ENCODE measurements around the gene TMSB10. TPM values are rescaled to one million over a fixed set of nuclear protein-coding genes. Genes with fewer than 3 reads are reported as not detected.
A peak's percentile ranks its signal among the peaks of the same experiment; 100 is the strongest.
"Not testable (repeated sequence)": the region's sequence is repeated elsewhere in the genome, so short reads cannot be mapped to it uniquely, and the experiment has no call there.

The TMSB10 gene
- total RNA-seq, 2 experiments from 2014 or later = 4,217 to 4,653 TPM

DNA sequence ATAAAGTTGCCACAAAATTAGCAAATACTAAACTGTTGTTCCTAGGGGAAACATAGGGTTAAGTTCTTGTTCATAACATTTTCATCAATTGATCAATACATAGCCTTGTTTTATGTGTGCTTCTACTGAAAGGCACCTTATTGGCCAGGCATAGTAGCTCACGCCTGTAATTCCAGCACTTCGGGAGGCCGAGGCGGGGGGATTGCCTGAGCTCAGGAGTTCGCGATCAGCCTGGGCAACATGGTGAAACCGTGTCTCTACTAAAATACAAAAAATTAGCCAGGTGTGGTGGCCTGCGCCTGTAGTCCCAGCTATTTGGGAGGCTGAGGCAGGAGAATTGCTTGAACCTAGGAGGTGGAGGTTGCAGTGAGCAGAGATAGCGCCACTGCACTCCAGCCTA lies 32.8 kb upstream of the TMSB10 start:
- POLR2A ChIA-PET = not testable (repeated sequence)
- H3K4me1 Mint-ChIP-seq = peaks cover 74% of the 10 kb centered on the region

DNA sequence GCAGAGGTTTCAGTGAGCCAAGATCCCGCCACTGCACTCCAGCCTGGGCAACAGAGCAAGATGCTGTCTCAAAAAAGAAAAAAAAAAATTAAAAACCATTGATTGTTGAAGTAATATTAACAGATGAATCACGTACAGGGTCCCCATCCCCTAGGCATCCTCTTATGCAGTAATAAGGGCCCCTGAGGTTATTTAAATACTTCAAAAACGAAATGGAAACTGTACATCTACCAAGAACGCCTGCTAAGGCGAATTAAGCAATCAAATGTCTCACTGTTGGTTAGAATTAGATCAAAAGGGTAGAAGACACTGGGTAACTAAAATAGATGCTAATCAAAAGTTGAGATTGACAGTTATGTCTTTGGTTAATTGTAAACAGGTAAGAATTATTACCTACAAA lies 32.1 kb upstream of the TMSB10 start:
- Mint-ChIP-seq H3K36me3 (peaks cover 52% of the 10 kb centered on the region), H3K27me3 (no peaks in the 10 kb centered on the region), H3K4me3 (peak overlapping the region; percentile 56), H3K4me1 (peaks cover 75% of the 10 kb centered on the region), H3K9me3 (no peaks in the 10 kb centered on the region), H3K27ac (peak overlapping the region; percentile 49)
- DNase-seq = no peak
- peak; percentile 43 for ATAC-seq (ENCODE audit: low read depth)
- POLR2A ChIA-PET = no interaction called here

More for the DNA sequence above, 32.8 kb upstream of the TMSB10 start:
- not testable (repeated sequence) for H3K4me3 Mint-ChIP-seq; DNase-seq; ATAC-seq (ENCODE audit: low read depth); H3K27me3 Mint-ChIP-seq; H3K9me3 Mint-ChIP-seq; H3K27ac Mint-ChIP-seq
- H3K36me3 Mint-ChIP-seq = peaks cover 58% of the 10 kb centered on the region

DNA sequence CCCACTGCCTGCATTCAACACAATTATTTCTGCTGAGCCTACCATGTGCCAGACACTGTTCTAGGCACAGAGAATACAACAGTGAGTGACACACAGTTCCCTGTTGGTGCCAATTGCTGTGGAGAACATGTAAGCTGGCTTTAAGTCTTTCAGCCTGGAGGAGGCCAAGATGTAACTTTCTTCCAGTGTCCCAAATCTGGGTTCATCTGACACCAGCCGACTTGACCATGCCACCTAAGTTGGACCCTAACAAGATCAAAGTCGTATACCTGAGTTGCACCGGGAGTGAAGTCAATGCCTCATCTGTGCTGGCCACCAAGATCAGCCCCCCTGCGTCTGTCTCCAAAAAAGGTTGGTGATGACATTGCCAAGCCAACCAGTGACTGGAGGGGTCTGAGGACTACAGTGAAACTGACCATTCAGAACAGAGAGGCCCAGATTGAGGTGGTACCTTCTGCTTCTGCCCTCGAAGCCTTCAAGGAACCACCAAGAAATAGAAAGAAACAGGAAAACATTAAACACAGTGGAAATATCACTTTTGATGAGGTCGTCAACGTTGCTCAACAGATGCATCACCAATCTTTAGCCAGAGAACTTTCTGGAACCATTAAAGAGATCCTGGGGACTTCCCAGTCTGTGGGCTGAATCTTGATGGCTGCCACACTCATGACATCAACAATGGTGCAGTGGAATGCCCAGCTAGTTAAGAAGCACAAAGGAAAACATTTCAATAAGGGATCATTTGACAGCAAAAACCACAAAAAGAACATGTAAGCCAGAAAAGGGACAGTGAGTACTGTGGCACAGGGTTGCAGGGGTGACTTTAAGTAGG lies 30.9 kb upstream of the TMSB10 start:
- POLR2A ChIA-PET = interaction anchor here (0.6 to 3.5 kb wide), 4 partner anchors 12 to 64 kb away, joined by 3 to 15 read pairs (median 4); partner anchors contain the start of gene TMSB10
- ATAC-seq (ENCODE audit: low read depth) = peak; percentile 6
- Mint-ChIP-seq H3K4me3 (peak overlapping the region; percentile 74), H3K36me3 (peaks cover 48% of the 10 kb centered on the region), H3K27me3 (no peaks in the 10 kb centered on the region), H3K9me3 (no peaks in the 10 kb centered on the region), H3K4me1 (peaks cover 74% of the 10 kb centered on the region), H3K27ac (peak overlapping the region; percentile 95)
- DNase-seq = peak; percentile 23

DNA sequence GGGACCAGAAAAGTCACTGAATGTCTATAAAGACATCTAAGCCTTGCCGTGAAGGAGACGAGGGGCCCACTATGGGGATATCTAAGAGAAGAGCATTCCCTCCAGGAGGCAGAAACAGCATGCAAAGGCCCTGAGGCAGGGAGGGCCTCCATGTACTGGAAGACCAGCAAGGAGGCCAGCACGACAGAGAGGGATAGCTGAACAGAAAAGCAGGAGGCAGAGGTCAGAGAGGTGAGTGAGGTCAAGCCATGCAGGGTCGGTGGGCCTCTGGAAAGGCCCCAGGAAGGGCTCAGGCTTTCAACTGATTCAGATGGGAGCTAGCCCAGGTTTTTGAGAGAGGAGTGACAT lies 30.3 kb upstream of the TMSB10 start:
- POLR2A ChIA-PET = interaction anchor here (1.2 to 3.5 kb wide), 3 partner anchors 13 to 64 kb away, joined by 4 to 15 read pairs (median 5); partner anchors contain the start of gene TMSB10
- Mint-ChIP-seq H3K4me1 (peaks cover 71% of the 10 kb centered on the region), H3K36me3 (peaks cover 45% of the 10 kb centered on the region), H3K4me3 (peak overlapping the region; percentile 74), H3K9me3 (no peaks in the 10 kb centered on the region), H3K27ac (peak overlapping the region; percentile 95), H3K27me3 (no peaks in the 10 kb centered on the region)
- DNase-seq (no peak), ATAC-seq (ENCODE audit: low read depth) (no peak)

DNA sequence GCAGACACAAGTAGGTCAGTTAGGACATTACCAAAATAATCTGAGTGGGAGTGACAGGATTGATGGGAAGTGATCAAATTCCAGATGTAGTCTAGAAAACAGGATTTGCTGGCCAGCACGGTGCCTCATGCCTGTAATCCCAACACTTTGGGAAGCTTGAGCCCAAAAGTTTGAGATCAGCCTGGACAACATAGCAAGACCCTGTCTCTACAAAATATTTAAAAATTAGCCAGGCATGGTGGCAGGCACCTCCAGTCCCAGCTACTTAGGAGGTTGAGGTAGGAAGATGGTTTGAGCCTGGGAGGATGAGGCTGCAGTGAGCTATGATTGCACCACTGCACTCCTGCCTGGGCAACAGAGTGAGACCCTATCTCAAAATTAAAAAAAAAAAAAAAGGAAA lies 29.8 kb upstream of the TMSB10 start:
- Mint-ChIP-seq H3K4me3 (peak overlapping the region; percentile 95), H3K4me1 (peaks cover 67% of the 10 kb centered on the region), H3K36me3 (peaks cover 40% of the 10 kb centered on the region), H3K27ac (peak overlapping the region; percentile 95)
- not testable (repeated sequence) for H3K27me3 Mint-ChIP-seq; H3K9me3 Mint-ChIP-seq; DNase-seq; ATAC-seq (ENCODE audit: low read depth)
- POLR2A ChIA-PET = interaction anchor here (1.2 to 3.5 kb wide), 3 partner anchors 13 to 63 kb away, joined by 4 to 15 read pairs (median 5); partner anchors contain the start of gene TMSB10

DNA sequence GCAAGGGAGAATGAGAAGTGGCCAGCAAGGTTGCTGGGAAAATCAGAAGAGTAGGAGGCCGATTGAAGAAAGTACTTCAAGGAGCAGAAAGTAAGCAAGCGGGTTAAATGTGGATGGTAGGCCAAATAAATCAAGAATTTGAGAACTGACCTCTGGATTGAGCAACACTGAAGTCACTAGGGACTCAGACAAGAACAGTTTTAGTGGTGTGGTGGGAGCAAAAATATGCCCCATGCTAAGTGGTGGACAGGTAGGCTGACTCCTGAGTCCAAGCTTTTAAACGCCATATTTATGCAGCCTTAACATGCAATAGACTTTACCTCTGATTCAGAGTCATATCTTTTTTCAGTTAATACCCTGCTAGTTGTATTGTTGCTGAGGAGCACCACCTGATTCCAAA lies 29.1 kb upstream of the TMSB10 start:
- Mint-ChIP-seq H3K4me1 (peaks cover 62% of the 10 kb centered on the region), H3K36me3 (peaks cover 39% of the 10 kb centered on the region), H3K4me3 (peak overlapping the region; percentile 95), H3K9me3 (no peaks in the 10 kb centered on the region), H3K27ac (peak overlapping the region; percentile 95), H3K27me3 (no peaks in the 10 kb centered on the region)
- DNase-seq (no peak), ATAC-seq (ENCODE audit: low read depth) (no peak)
- POLR2A ChIA-PET = interaction anchor here (1.5 to 16.3 kb wide), 5 partner anchors 12 to 135 kb away, joined by 4 to 404 read pairs (median 15); partner anchors contain the start of gene TMSB10

DNA sequence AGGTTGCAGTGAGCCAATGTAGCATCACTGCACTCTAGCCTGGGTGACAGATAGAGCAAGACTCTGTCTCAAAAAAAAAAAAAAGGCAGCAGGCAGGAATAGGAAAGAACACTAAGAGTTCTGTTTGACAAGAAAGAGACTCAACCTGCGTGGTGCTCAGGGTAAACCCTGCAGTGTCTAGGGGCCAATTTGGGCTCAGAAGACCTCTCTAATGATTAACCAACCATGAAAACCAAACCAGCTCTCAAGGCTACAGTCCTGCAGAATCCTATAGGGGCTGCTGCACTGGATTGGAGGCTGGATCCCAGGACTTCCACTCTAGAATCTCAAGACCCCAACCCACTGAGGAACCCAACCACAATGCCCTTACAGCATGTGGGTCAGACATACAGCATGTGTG lies 27.0 kb upstream of the TMSB10 start:
- Mint-ChIP-seq H3K9me3 (no peaks in the 10 kb centered on the region), H3K4me1 (peaks cover 63% of the 10 kb centered on the region), H3K4me3 (peak overlapping the region; percentile 95), H3K27ac (peak overlapping the region; percentile 95), H3K36me3 (peaks cover 26% of the 10 kb centered on the region), H3K27me3 (no peaks in the 10 kb centered on the region)
- POLR2A ChIA-PET = interaction anchor here (1.5 to 16.3 kb wide), 6 partner anchors 10 to 47 kb away, joined by 4 to 404 read pairs (median 20); partner anchors contain the start of gene TMSB10
- DNase-seq (no peak), ATAC-seq (ENCODE audit: low read depth) (no peak)

DNA sequence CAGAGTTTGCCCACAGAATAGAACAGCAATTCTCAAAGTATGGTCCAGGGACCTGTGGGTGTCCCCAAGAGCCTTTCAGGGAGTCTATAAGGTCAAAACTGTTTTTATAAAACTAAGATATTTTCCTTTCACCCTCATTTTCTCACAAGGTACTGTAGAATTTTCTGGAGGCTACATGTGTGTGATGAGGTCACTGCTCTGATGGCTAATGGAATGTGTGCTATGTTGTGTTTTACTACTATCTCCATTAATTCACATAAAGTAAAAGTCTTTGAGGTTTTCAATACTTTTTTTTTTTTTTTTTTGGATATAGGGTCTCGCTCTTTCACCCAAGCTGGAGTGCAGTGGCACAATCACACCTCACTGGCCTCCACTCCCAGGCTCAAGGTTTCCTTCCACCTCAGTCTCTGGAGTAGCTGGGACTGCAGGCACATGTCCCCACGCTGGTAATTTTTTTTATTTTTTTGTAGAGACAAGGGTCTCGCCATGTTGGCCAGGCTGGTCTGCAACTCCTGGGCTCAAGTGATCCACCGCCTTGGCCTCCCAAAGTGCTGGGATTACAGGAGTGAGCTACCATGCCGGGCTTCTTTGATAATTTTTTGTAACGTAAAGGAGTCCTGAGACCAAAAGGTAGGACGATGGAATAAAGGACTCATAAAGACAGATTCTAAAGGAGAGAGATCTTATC lies 26.4 kb upstream of the TMSB10 start:
- DNase-seq = no peak
- Mint-ChIP-seq H3K9me3 (no peaks in the 10 kb centered on the region), H3K4me3 (peak overlapping the region; percentile 95), H3K36me3 (peaks cover 22% of the 10 kb centered on the region), H3K27ac (peak overlapping the region; percentile 95), H3K27me3 (no peaks in the 10 kb centered on the region), H3K4me1 (peaks cover 61% of the 10 kb centered on the region)
- ATAC-seq (ENCODE audit: low read depth) = no peak
- POLR2A ChIA-PET = interaction anchor here (1.5 to 16.3 kb wide), 10 partner anchors 10 to 60 kb away, joined by 4 to 404 read pairs (median 19); partner anchors contain the start of gene TMSB10

DNA sequence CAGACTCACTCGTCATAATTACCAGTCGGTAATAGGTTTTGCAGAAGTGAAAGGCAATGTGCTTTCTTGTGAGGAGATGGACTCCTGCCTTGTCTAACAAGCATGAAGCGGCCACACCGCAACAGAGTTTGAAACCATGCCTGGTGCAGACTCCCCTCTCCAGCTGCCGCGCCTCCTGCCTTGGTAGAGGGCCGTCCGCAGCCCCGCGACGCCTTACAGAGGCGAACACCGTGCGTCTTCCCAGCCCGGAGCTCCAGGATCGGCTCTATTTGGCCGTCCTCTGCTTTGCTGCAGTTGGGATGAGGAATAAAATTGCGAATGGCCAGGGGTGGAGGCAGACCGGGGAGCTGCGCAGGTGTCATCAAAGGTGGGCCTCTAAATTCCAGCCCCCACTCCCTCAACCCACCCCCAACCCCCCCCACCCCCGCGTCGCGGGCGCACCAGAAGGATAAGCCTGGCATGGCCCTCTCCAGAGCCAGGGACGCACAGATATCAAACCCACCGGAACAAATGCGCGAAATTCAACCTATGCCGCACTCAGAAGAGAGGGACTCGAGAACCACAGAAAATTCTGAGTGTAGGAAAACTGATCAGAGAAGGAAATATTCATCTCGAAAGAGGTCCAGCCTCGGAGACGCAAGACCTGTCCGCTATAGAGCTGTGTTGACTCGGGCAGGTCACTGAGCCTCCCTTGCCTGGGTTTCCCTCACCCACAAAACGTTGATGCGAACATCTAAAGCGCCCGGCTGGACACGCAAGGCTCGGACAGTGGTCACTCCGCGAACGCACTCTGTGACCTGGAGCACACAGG lies 25.7 kb upstream of the TMSB10 start:
- peak; percentile 8 for ATAC-seq (ENCODE audit: low read depth)
- H3K9me3 Mint-ChIP-seq = no peaks in the 10 kb centered on the region

DNA sequence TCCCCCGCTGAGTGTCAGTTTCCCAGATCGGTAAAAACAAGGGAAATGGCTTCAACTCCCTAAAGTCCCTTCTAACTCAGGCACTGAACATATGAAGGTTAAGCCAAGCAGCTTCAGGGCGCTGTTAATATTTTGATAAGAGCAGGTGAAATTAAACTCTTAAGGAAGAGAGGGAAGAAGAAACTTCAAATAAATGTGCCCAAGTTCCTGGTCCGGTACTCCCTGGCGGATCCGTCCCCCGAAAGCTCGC lies 25.1 kb upstream of the TMSB10 start:
- ATAC-seq (ENCODE audit: low read depth) (no peak), DNase-seq (no peak)
- Mint-ChIP-seq H3K27me3 (no peaks in the 10 kb centered on the region), H3K4me3 (peak overlapping the region; percentile 95), H3K27ac (peak overlapping the region; percentile 95), H3K9me3 (no peaks in the 10 kb centered on the region), H3K36me3 (peaks cover 10% of the 10 kb centered on the region), H3K4me1 (peaks cover 54% of the 10 kb centered on the region)
- POLR2A ChIA-PET = interaction anchor here (0.6 to 16.3 kb wide), 12 partner anchors 8 to 58 kb away, joined by 3 to 404 read pairs (median 14); partner anchors contain the start of gene TMSB10

More for the DNA sequence above, 25.7 kb upstream of the TMSB10 start:
- no peak for DNase-seq
- Mint-ChIP-seq H3K27me3 (no peaks in the 10 kb centered on the region), H3K4me1 (peaks cover 59% of the 10 kb centered on the region), H3K4me3 (peak overlapping the region; percentile 95), H3K36me3 (peaks cover 16% of the 10 kb centered on the region), H3K27ac (peak overlapping the region; percentile 95)
- POLR2A ChIA-PET = interaction anchor here (0.6 to 16.3 kb wide), 13 partner anchors 9 to 59 kb away, joined by 3 to 404 read pairs (median 12); partner anchors contain the start of gene TMSB10

DNA sequence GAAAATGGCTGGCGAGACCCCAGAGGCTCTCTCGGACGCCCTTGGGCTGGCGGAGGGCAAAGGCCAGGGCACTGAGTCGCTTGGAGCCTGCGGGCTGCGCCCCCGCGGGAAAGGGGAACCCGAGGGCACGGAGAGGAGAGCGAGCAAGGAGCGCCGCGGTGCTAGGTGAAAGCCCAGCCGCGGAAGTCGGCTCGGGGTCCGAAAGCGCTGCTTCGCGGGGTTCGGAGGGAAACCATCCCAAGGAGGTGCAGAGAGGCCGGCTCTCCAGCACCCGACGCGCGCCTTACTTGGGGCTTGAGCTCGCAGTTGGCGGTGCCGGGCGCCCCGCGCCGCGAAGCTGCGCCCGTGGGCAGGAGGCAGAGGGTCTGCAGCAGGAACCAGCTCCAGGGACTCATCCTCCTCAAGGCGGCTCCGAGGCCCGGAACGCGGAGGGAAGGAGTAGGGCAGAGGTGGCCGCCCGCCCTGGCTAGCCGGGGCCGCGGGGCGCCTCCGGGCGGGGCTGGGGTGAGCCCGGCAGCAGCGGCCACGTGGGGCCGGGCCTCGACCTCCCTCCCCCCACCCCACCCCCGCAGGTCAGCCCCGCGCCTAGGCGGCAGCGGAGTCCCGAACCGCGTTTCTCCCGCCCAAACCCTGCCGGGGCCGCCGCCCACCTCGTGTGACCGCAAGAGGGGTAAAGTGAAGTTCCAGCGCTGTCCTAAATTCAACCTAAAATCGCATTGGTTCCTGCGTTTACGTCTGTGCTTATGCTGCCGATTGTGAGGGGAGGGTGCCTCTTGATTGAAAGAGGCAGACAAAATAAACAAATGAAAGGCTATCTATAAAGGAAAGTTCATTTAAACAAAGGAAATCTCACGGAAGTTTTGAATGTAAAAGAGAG lies 24.6 kb upstream of the TMSB10 start, which contains the start of gene TRABD2A:
TSS of gene TRABD2A (minus strand) at position 440 of the 877 bp plus-strand sequence. CDS start at position 395, 45 bp downstream.
- Mint-ChIP-seq H3K27ac (peak within 1 kb of the TSS; percentile 97), H3K27me3 (no peaks in the 10 kb centered on the region), H3K4me1 (peaks cover 54% of the 10 kb centered on the region), H3K36me3 (peaks cover 7% of the 10 kb centered on the region), H3K9me3 (no peaks in the 10 kb centered on the region), H3K4me3 (peak within 1 kb of the TSS; percentile 95)
- peak; percentile 77 for DNase-seq
- POLR2A ChIA-PET = interaction anchor here (0.6 to 16.3 kb wide), 17 partner anchors 8 to 320 kb away, joined by 3 to 404 read pairs (median 6); partner anchors contain the start of gene TMSB10
- ATAC-seq (ENCODE audit: low read depth) = peak; percentile 49

Data from activated naive CD8-positive, alpha-beta T cell treated with anti-CD3 and anti-CD28 coated beads, Interleukin-2, amount 10 ng/mL, durations not matched to agents 7 days and 5 days (primary cell).